GM12801 (cell line): ENCODE data around the gene ZNF618.

Experiments used
- CTCF ChIP-seq: IDR thresholded peaks from one replicate; pipeline ENCODE4 v1.5.1; 2011; ENCODE audit warnings: control low read depth; ENCODE audit not compliant: insufficient read length; ENCODE audit errors: extremely low read depth

ZNF618 gene

GRCh38 chr9:114102484-114102883 lies 226.4 kb downstream of the ZNF618 start:
- TF ChIP-seq CTCF = no peak

DNA sequence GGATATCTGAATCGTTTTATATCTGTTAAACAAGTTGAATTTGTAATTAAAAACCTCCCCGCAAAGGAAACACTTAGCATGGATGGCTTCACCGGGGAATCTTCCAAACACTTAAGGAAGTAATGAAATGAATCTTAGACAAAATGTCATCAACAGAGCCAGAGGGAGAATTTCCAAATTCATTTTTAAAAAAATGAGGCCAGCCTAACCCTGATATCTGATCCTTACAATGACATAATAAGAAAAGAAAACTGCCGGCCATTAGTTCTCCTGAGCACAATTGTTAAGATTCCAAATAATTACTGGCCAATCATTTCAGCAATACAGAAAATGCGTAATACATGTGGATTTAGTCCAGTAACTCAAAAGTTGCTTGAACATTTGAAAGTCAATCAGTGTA lies 229.1 kb downstream of the ZNF618 start:
- TF ChIP-seq CTCF = no peak
